GM19438 (cell line): ENCODE results near the gene MCC.

Source experiments
- ATAC-seq: cut with Tn5 transposase; IDR thresholded peaks from one replicate; pipeline ENCODE4 v1.9.1; 2021; ENCODE audit warnings: low read depth; ENCODE audit not compliant: unreplicated experiment

The MCC gene

DNA sequence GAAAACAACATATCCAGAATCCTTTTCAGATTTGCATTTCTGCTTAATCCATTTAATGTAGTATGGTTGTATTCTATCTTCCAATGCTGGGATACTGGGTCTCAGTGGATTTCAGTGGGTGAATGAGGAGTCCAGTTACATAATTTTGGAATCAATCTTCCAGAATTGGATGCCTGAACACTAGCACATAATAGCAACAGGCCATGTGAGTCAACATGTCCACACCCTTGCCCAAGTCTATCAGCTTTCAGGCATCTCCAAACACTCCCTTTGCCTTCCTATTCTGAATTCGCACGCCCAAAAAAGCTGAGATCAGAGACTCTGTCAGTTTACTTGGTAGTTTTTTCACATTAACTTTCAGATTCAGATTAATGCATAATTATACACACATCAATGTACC is 256.0 kb downstream of the MCC start:
- ATAC-seq = no peak

DNA sequence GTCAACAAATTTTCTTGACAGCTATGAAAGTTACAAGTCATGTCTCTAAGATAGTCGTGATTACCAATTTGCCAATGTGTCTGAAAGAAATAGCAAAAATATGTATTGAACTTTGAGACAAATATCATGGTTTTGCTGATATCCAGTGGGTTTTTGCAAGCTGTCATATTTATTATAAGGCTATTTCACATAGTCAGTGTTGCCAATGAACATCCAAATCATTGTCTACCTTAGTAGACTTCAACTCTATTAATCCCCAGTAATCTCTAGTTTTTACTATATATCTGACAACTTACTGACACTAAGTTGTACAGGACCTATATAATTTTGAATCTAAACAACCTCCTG is 256.6 kb downstream of the MCC start:
- ATAC-seq = no peak

DNA sequence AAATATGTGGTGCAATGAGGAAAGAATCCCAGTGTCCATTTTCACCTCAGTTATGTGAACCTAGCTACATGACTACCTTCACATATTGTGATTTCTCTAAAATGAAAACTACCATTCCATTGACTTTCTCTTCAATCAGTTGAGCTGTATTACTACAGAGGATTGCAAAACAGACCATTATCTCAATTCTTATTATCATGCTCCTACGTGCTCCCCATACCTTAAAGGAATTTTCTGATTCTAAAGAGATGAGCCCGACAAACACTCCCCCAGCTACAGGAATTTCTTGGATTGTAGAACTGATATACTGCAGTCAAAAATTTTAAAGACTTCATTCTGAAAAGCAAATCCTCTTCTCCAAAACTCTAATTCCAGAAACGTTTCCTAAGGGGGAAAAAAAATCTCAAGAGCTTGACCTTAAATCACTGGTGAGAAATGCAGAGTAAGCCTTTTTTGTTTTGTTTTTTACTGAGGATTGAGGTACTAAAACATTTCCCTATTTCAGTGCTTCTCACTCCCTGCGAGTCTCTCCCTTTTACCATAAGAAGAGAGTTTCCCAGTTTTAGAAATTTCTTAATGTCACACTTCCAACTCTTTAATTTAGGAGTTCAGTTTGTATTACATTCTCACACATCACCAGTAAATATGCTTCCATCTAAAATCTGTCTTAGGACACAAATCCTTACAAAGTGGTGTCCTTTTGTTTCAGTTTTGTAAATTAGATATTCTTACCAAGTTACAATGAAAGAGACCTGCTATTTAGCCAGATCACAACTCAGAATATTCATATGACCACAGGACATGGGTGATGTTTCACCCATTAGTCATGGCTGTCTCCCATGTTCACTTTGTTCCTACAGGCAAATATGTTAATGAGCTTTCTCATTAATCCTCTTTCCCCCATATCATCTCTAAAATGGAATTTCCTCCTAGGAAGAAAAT is 257.3 kb downstream of the MCC start:
- no peak for ATAC-seq

DNA sequence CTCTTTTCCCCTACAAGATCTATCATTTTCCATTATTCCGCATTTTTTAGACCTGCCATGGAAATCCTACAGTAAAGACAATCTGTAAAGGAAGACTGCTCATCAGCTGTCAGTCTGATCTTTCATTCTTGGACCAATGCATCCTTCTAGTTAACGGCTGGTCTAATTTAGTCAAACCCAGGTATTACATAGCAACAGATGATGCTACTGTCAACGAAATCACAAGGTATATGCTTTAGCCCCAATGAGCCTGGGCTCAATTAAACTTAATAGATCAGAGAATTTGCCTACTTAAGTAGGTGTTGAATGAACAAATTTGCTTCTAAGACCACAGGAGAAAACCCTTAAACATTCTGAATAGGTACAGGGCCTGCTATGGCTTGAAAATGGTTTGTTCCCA is 260.5 kb downstream of the MCC start:
- no peak for ATAC-seq

DNA sequence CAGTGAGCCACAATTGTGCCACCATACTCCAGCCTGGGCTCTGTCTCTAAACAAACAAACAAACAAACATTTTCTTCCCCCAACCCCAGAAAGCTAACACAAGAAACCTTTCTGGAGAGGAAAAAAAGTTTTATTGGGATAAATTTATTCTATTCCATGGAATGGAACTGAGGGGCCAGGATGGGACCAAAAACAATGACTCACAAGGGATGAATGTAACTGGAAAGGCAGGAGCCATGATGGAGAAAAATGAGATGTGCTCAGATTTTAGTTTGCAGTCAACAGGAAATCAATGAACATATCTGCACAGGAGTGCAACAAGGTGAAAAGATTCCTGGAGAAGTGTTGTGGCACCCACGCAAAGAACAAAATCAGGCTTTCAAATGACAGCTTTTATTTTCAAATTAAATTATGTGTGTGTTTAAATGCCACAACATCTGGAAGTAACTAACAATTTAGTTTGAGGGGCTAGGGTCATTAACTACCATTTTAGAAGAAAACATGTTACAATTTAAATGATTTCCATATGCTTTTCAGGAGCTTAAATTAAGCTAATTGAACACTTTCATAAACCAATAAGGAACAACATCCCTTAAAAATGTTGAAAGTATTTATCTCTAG is 262.0 kb downstream of the MCC start:
- no peak for ATAC-seq

DNA sequence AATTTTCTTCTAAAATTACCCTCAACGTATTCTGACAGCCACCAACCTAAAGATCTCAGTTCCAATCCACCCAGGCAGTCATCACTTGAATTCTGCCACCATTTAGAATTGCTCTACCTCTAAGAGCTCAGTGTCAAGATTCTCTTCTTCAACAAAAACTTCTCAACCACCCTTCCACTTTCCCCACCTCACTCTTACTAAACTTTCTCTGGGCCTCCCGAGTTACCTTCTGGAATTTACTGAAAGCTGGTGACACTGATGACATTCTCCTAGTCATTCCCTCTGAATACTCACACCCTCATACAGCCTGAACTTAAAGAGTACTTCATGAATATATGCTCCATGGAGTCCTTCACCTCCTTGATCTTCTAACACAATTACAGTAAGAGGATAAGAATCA is 263.0 kb downstream of the MCC start:
- ATAC-seq = no peak

DNA sequence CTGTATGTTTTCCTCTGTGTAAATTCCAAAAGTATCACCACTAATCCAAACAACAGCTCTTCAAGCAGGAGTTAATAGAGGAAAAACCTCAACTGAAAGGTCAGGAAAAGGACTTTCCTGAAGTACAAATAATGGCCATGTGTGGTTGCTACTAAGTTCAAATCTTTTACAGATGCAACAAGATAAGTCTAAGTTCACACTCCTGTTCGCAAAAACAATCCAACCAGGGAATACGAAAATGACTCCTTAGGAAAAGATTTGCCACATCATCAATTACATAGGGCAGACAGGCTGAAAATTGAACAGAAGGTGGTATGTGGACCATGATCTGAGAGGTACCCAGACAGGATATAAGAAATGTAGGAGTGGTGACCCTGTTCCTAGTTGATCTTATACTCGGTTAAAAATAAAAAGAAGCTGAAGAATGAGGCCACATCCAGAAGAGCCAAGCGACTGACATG is 263.6 kb downstream of the MCC start:
- ATAC-seq = no peak

DNA sequence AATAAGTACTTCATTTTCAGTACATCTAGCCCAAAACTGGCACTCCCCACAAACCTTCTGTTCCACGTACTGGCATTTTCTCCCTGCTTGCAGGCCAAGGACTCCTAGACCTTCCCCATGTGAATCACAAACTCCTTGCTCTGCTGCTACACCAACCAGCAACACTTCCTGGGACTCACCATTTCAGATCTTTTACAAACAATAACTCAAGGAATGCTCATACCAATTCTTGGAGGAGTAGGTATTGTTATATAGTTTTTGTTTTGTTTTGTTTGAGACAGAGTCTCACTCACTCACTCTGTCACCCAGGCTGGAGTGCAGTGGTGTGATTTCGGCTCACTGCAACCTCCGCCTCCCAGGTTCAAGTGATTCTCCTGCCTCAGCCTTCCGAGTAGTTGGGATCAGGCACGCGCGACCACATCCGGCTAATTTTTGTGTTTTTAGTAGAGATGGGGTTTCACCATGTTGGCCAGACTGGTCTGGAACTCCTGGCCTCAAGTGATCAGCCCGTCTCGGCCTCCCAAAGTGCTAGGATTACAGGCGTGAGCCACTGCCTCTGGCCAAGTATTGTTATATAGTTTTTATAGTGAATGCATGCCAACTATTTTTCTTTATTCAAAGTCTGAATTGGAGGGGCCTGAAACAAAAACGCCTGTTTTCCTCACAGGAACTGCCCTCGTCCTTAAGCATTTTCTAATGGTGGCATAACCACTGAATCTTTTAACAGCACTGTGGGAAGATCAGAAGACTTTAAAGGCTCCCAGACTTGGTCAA is 264.2 kb downstream of the MCC start:
- ATAC-seq = no peak

DNA sequence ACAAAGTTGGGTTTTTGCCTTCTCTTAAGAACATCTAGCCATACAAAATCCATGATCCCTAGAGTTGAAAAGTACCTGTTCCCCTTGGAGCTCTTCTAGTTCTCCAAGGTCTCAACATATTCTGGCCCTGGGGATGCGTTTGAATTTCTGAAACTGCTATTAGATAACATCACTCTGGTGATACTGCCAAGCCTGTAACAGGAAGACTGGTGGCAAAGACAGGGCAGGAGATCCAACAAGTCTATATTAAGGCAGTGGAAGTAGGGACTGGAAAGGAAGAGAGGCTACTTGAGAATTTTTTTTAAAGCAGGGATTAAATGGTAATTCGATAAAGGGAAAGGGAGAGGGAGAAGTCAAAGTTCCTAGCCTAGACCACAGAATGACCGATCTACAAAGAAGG is 264.9 kb downstream of the MCC start:
- ATAC-seq = no peak

DNA sequence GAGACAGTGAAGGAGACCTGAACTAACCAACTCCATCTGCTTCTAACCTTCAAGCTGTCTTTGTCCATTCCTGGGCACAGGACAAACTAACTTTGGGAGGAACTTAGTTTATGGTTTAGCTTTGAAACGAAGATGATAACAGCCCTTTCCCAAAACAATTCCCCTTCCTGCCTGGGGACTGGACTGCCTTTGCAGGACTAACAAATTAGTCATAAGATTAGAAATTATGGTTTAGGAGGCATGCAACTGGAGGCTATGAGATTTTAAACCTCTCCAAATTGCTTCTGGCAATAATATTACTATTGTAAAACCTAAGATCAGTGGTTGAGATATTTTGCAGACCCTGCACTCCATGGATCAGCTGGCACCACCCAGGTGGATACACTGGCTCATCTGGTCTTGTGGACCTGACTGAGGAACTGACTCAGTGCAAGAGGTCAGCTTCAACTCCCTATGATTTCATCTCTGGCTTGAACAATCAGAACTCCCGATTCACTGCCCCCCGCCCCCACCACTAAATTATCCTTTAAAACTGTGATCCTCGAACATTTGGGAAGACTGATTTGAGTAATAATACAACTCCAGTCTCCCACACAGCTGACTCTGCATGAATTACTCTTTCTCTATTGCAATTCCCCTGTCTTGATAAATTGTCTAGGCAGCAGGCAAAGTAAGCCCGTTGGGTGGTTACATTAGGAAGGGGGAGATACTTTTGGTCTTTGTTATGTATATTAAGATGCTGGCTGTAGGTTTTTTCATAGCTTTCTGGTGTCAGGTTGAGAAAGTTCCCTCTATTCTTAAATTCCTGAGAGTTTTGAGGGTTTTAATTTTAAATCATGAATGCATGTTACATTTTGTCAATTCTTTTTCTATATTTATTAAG is 266.7 kb downstream of the MCC start:
- ATAC-seq = no peak

DNA sequence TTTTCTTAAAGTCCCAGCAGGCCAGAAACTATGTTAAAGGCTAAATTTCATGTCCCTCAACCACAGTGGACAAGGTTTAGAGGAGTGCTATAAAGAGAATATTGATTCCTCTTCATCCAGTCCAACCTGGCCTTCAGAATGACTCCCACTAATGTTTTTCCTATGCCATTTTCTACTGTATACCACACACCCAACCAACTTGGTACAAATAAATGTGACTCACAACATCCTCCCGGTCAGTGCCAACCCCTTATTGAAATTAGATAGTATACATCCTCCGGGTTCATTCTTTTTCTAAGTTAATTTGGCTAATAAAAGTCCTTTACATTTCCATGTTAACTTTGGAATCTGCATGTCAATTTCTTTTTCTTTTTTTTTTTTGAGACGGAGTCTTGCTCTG is 268.6 kb downstream of the MCC start:
- ATAC-seq = no peak

DNA sequence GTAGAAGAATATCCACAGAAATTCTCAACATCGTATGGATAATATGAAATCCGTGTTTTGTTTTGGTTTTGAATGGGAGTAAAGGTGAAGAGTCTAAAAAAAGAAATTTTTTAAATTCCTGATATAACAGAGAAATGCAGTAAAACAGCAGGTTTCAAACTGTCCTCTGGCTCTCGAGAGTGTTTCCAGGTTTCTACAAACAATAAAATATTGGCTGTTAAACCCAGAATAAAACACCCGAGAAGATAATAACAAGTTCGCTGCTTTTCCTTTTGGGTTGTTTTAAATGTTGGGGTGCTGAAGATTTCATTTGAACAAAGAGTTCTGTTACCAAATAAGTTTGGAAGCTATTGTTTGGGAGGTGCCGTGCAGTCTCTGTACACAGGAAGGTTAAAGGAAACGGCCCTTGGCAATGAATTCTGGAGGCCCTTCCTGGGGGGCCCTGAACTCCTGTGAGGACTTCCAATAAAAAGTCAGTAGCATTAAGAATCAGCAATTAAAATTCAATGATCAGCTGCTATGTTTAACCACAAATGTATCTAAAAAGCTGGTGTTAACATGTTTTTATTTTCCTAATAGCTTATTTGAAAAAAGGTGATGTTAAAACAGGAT is 269.2 kb downstream of the MCC start:
- ATAC-seq = no peak

DNA sequence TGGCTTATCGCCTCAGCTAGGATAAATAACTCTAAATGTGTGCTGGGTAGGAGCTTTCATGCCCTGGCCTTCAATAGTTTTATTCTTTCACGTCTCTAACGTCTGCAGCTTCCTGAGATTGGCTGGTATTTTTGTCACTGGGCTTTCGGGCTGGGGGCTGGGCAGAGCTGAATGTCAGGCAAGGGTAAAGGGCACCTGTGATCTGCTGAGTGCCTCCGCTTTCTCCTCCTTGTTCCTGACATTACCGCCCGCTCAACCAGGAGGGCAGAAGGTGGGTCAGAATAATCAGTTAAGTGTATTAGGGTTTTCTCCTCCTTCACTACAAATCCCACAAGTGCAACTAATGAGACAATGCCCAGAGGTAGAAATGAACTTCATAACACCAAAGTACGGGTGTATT is 270.1 kb downstream of the MCC start:
- no peak for ATAC-seq

DNA sequence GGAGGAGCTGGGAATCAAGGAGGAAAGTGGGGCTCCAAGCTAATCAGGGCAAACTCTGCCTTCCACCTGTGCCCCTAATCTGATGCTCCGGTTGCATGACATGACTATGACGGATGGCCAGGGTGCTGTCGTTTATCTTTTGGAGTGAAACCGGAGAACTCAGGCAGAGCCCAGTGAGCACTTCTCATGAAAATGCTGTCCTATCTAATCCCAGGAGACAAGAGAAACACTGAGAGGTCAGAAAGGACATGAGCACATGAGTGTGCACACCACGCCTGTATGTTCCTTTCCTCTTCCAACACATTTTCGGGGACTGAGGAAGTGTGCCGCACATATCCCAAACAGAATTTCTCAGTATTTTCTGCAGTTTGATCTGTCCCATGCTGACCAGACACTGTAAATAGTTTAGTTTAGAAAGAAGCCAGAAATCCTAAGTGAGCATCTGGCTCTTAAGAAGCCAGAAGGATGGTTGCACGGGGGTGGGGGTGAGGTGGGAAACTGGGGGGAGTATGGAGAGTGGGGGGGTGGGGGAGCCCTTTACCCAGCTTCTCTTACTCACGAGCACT is 270.6 kb downstream of the MCC start:
- no peak for ATAC-seq

DNA sequence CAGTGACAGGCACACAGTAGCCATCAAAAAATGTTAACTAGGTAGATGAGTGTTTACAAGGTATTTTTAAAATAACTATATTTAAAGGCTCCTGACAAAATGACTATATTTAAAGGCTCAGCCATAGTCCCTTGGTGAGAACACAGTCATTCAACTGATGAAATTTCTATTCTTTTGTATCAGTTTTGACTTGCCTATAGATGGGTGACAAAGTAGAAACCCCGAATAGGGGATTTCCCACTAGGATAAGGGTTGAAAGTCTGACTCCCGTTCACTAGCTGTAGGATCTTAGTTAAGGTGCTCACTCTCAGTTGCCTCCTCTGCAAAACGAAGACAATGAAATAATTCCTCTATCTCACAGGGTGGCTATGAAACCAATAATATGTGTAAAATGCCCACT is 271.7 kb downstream of the MCC start:
- ATAC-seq = no peak

DNA sequence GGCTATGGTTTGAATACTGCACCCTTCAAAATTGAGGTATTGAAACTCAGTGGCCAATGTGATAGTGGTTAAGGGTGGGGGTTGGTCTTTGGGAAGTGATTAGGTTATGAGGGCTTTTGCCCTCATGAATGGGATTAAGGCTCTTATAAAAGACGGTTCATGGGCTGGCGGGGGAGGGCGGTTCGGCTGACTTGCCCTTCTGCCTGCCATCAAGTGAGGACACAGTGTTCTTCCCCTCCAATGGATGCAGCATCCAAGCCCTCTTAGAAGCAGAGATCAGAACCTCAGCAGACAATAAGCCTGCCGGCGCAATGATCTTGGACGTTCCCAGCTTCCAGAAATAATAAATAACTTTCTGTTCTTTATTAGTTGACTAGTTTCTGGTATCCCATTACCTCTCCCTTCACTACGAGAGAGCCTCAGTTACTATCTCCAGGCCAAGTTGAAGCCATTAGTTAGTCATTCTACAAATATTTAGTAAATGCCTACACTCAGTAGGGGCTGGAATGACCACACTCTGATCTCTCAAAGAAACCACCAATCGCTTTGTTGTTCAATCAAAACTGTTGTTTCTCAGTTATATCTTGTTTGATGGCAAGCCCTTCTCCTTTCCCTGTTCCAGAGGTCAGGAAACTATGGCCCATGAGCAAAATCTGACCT is 272.7 kb downstream of the MCC start:
- ATAC-seq = no peak

DNA sequence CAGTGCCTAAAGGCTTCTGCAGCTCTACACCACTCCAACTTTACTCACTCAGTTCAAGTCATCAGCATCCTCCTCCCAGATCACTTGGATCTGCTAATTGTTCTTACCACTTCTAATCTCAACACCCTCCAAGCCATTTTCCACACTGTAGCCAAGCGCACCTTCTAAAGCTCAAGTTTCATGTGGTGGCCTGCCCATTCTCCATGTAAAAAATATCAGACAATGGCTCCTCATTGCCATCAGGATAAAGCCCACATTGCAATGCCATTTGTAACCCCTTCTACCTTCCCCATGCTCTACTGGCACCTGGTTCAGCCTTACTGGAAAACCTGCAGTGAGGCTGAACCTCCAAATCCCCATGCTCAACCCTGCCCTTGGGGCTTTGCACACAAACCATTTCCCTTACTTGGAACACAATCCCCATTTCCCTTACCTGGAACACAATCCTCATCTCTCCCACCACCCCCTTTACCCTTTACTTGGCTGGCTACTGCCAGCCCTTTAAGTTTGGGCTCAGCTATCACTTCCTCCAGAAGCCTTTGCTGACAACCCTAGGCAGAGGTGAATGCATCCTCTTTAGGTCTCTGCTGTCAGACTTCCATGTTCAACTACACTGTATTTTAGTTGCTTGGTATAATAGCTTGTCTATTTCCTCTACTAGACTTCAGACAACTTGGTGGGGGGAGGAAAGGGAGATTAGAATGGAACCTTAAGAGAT is 273.5 kb downstream of the MCC start:
- no peak for ATAC-seq

DNA sequence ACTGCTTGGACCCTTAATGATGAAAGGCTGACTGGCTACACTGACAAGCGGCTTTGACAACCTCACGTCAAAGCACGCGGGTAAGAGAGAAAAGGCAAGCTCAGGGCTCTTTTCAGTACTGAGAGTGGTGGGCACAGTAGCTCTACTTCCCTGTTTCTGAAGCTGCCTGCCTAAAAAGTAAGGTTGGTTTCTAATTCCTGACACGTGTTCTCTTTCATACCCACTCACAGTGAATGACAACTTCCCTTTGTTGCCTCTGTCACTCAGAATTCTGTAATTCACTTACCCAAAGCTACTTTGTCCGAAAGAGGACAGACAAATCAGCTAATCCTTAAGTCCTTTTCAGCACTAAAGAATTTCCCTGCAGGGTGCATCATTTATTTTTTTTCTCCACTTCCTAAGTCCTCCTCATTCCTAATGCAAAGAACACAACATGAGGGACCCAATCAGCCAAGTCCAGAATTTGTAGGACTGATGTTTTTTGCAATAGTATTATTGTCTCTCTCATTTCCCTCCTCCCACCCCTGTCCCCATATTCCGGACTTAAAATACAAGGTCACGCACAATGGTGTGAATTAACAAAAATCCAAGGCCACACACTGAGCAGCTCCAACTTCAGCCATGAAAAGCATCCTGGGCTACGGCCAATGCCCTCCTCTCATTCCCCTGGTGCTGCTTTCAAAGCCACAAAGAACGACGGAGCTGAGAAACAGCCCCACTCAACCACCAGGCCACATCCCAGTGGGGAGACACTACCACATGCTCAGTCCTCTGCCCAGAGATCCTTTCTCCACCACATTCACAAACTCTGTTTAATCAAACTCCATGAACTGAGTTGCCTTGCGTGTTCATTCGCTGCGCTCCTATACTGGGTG is 274.5 kb downstream of the MCC start:
- no peak for ATAC-seq
